ENCODE results near the gene PTPA.

GRCh38 chr9:129156163-129156562 is 44.9 kb downstream of the PTPA start:
- no peak for TF ChIP-seq CTCF (IDR thresholded peaks at IDR 0.05; ENCODE audit: poor library complexity, severe bottlenecking)
- TF ChIP-seq MXI1 (conservative IDR thresholded peaks at IDR 0.05; ENCODE audit: poor library complexity, severe bottlenecking): no peak
